NOMO-1 treated with DMSO at 0.1 percent for 48 hours (cell line): ENCODE data around the gene HLA-DQB1.
"Not testable (repeated sequence)": the region's sequence is repeated elsewhere in the genome, so short reads cannot be mapped to it uniquely, and the experiment has no call there.

Experiments used
- DNase-seq: peaks from one replicate; lab custom pipeline; 2025; ENCODE audit not compliant: unreplicated experiment; lab: John Stamatoyannopoulos, UW

HLA-DQB1 gene

GRCh38 chr6:32666420-32667300 is at the start of gene HLA-DQB1:
HLA-DQB1 (minus strand) TSS chr6:32666657; CDS start chr6:32666607, 50 bp downstream.
- DNase-seq: peak; percentile 67

- DNase-seq: no peak
Observed at GRCh38 chr6:32713241-32713640, 46.8 kb upstream of the HLA-DQB1 start.

GRCh38 chr6:32709625-32710024 is 43.2 kb upstream of the HLA-DQB1 start:
- no peak for DNase-seq

- DNase-seq: not testable (repeated sequence)
Observed at GRCh38 chr6:32705164-32705563, 38.7 kb upstream of the HLA-DQB1 start.

- DNase-seq: no peak
Observed at GRCh38 chr6:32703347-32703746, 36.9 kb upstream of the HLA-DQB1 start.

GRCh38 chr6:32700391-32701040 is 34.1 kb upstream of the HLA-DQB1 start:
- DNase-seq: peak; percentile 50

- DNase-seq: no peak
Observed at GRCh38 chr6:32697031-32697430, 30.6 kb upstream of the HLA-DQB1 start.

- no peak for DNase-seq
Observed at GRCh38 chr6:32692019-32692418, 25.6 kb upstream of the HLA-DQB1 start.

- no peak for DNase-seq
Observed at GRCh38 chr6:32689531-32690501, 23.4 kb upstream of the HLA-DQB1 start.

- peak; percentile 87 for DNase-seq
Observed at GRCh38 chr6:32685603-32686002, 19.1 kb upstream of the HLA-DQB1 start.

- no peak for DNase-seq
Observed at GRCh38 chr6:32684246-32684645, 17.8 kb upstream of the HLA-DQB1 start.

- no peak for DNase-seq
Observed at GRCh38 chr6:32680055-32680454, 13.6 kb upstream of the HLA-DQB1 start.

GRCh38 chr6:32679492-32679891 is 13.0 kb upstream of the HLA-DQB1 start:
- no peak for DNase-seq

- not testable (repeated sequence) for DNase-seq
Observed at GRCh38 chr6:32674123-32674522, 7.7 kb upstream of the HLA-DQB1 start.

GRCh38 chr6:32671908-32672307 is 5.5 kb upstream of the HLA-DQB1 start:
- DNase-seq: not testable (repeated sequence)

- DNase-seq: no peak
Observed at GRCh38 chr6:32669893-32670292, 3.4 kb upstream of the HLA-DQB1 start.

GRCh38 chr6:32669240-32669639 is 2.8 kb upstream of the HLA-DQB1 start:
- DNase-seq: no peak

GRCh38 chr6:32668226-32668747 is 1.8 kb upstream of the HLA-DQB1 start:
- DNase-seq: peak; percentile 11

- DNase-seq: peak; percentile 12
Observed at GRCh38 chr6:32665661-32666060, 796 bp downstream of the HLA-DQB1 start.

- DNase-seq: no peak
Observed at GRCh38 chr6:32664827-32665362, 1.6 kb downstream of the HLA-DQB1 start.

GRCh38 chr6:32664354-32664753 is 2.1 kb downstream of the HLA-DQB1 start:
- no peak for DNase-seq
